NCI-H2029 (cell line): ENCODE data around the gene MYOM1.
"Not testable (repeated sequence)": the region's sequence is repeated elsewhere in the genome, so short reads cannot be mapped to it uniquely, and the experiment has no call there.

Source experiments
- DNase-seq: peaks from one replicate; lab custom pipeline; 2025; lab: John Stamatoyannopoulos, UW

Gene MYOM1

GRCh38 chr18:3218819-3219218, 949 bp downstream of the MYOM1 start:
- no peak for DNase-seq

DNA sequence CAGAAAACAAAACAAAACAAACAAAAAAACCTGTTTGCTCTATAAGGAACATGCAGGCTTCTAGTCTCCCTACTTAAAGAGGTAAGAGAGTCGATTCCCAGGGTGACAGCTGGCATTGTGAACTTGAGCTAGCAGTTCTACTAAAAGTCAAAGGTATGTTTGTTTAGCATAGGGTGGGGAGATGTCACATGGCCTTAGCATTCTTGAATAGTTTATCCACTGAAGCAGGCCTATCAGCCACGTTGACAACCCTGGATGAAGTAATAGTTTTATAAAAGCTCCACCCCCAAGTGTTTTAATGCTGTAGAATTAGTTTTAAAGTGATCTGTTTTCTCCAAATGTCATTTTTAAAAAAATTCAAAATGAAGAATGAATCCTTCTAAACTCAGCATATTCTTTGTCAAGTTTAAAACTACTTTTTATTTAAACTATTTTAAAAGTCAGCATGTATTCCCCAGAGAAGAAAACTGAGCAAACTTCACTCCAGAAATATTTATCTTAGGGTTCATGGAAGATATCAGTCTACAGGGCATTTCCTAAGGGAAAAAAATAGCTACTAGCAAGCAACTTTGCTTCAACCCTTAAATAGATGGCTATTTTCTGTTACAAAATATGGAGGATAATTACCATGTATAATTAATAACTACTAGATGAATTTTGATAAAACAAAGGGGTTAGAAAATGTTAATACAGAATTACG, 1.7 kb downstream of the MYOM1 start:
- DNase-seq: no peak

GRCh38 chr18:3216987-3217386, 2.8 kb downstream of the MYOM1 start:
- no peak for DNase-seq

GRCh38 chr18:3214855-3215637, 4.7 kb downstream of the MYOM1 start:
- DNase-seq: no peak

GRCh38 chr18:3213300-3214059, 6.3 kb downstream of the MYOM1 start:
- no peak for DNase-seq

- no peak for DNase-seq
Observed at GRCh38 chr18:3212657-3213056, 7.1 kb downstream of the MYOM1 start.

GRCh38 chr18:3211236-3211992, 8.4 kb downstream of the MYOM1 start:
- DNase-seq: no peak

GRCh38 chr18:3209859-3210569, 9.8 kb downstream of the MYOM1 start:
- DNase-seq: peak; percentile 45

GRCh38 chr18:3207565-3207964, 12.2 kb downstream of the MYOM1 start:
- DNase-seq: no peak

GRCh38 chr18:3205239-3205638, 14.5 kb downstream of the MYOM1 start:
- no peak for DNase-seq

DNA sequence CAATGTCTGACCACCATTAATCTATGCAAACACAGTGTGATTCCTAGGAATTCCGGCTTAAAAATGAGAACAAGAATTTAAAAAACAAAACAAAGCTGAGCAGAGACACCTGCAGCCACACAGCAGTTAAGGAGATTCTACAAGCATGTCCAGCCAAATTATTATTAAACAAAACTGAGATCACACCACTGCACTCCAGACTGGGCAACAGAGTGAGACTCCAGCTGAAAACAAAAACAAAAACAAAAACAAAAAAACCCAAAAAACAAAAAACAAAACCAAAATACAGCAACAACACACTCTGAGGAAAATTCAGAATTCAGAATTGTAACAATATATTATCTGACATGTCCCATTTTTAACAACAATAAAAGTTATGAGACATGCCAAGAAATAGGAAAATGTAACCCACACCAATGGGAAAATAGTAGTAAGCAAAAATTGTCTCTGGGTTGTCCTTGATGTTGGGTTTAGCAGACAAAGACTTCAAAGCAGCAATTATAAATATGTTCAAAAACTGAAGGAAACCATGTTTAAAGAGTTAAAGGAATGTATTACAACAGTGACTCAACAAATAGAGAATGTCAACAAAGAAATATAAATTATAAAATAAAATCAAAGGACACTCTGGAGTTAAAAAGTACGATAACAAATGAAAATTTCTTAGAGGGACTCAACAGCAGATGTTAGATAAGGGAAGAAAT, 19.7 kb downstream of the MYOM1 start:
- no peak for DNase-seq

- not testable (repeated sequence) for DNase-seq
Observed at GRCh38 chr18:3198260-3198860, 21.4 kb downstream of the MYOM1 start.

- no peak for DNase-seq
Observed at GRCh38 chr18:3194947-3195612, 24.7 kb downstream of the MYOM1 start.

DNA sequence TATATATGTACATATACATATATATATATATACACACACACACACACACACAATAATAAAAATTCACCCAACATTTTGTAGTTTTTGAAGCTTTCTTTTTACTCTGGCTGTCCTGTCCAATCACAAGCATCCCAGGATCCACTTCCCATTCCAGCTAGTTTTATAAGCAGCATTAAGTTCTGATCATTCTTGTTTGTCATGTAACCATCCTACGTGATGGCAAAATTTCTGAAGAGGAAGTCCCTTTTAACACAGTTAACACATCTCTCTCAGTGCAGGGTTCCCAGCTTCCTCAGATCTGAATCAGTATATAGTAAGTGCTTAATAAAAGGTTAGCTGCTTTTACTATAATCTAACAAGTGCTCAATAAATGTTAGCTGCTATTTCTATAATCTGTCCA, 26.4 kb downstream of the MYOM1 start:
- no peak for DNase-seq

DNA sequence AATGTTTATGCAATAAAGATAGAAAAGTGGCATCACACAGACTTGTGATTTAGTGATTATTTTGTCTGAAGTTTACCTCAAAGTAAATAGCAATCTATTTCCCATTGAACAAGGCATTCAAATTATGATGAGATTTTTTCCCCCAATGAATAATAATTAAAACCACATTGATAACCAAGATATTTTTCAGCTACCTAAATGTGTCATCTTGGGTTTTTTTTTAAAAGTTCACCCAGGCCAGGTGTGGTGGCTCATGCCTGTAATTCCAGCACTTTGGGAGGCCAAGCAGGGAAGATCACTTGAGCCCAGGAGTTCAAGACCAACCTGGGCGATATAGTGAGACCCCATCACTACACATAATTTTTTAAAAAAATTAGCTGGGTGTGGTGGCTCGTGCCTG, 27.0 kb downstream of the MYOM1 start:
- no peak for DNase-seq

DNA sequence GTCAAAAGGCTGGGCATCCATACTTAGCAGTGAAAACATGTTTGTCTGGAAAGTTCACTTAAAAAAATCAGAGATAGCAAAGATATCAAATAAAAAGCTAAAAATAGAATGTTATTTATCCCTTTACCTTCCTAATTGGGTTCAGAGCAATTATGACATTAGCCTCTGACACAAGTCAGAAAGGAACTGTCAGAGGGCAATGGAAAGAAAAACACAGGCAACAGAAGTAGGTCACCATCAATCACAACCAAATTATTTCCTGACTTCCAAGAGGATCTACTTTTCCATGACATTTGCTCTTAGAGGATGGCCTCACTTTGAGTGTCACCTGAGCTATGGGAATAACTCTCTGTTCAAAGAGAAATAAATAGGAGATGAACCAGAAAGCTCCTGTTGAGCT, 27.5 kb downstream of the MYOM1 start:
- no peak for DNase-seq

- no peak for DNase-seq
Observed at GRCh38 chr18:3190610-3191009, 29.2 kb downstream of the MYOM1 start.

DNA sequence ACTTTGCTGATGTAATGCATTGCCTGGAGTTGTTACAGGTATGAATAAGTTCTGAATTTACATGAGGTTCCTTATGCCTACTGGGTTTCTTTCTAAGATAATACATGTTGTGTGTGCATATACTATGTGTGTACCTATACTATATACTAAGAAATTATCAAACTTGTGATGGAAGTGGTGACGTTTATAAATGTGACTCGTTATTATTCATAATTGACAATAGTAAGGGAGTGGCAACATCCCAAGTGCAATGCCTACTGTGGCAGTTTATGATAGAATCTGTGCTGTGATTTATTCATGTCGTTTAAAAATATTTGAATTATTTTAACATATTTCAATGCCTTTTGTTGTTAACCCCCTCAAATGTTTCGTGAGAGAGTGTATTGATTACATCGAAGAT, 29.9 kb downstream of the MYOM1 start:
- DNase-seq: no peak

- no peak for DNase-seq
Observed at GRCh38 chr18:3186678-3187658, 32.8 kb downstream of the MYOM1 start.
